IMR-90 (cell line): Measurements from ENCODE around the gene SS18L1. TPM values are rescaled to one million over a fixed set of nuclear protein-coding genes. Genes with fewer than 3 reads are reported as not detected.

Experiments
- ATAC-seq: fragments of 200-7000 bp; cut with Tn5 transposase; 2 replicates; pipeline ENCODE4 v1.9.1; 2020; ENCODE audit warnings: low read depth, mild to moderate bottlenecking, moderate library complexity
- BruUV-seq: library from RNA; stranded (reverse); fragments of 400-500 nt; replicated peaks from 2 replicates; lab custom pipeline; 2021; lab: Mats Ljungman, UMichigan
- CTCF ChIA-PET: fragments of 300-600 bp; formaldehyde crosslinking; extraction: SDS; loops from one replicate; lab custom pipeline; 2021; ENCODE audit warnings: antibody characterized with exemption; lab: Yijun Ruan, JAX
- POLR2A ChIA-PET: fragments of 300-600 bp; sonication (Branson Sonifier 250); formaldehyde crosslinking; loops from one replicate; lab custom pipeline; 2022; ENCODE audit warnings: antibody characterized with exemption; ENCODE audit not compliant: unreplicated experiment; lab: Charles Lee
- DNase-seq: peaks from one replicate; pipeline ENCODE4 v3.0.0; 2013
- H2AFZ ChIP-seq: replicated peaks from 2 replicates; pipeline ENCODE3; 2013; ENCODE audit warnings: low read length, mild to moderate bottlenecking; ENCODE audit not compliant: poor library complexity
- H2AK5ac ChIP-seq: 2 replicates; pipeline ENCODE4 v1.6.1; 2013; ENCODE audit warnings: low read depth, low read length, inconsistent platforms
- H2AK9ac ChIP-seq: replicated peaks from 2 replicates; pipeline ENCODE3; 2013; ENCODE audit warnings: mild to moderate bottlenecking, low read depth, low read length, moderate library complexity; ENCODE audit not compliant: poor library complexity
- H2BK120ac ChIP-seq: 2 replicates; pipeline ENCODE4 v1.6.1; 2013; ENCODE audit warnings: low read depth, low read length, inconsistent platforms
- H2BK15ac ChIP-seq: 3 replicates; pipeline ENCODE4 v1.6.1; 2013; ENCODE audit warnings: low read depth, low read length, inconsistent platforms
- H2BK20ac ChIP-seq: 2 replicates; pipeline ENCODE4 v1.6.1; 2013; ENCODE audit warnings: low read depth, mild to moderate bottlenecking, inconsistent platforms, low read length, moderate library complexity
- H2BK5ac ChIP-seq: 2 replicates; pipeline ENCODE4 v1.6.1; 2013; ENCODE audit warnings: mild to moderate bottlenecking, low read depth, low read length, inconsistent platforms; ENCODE audit not compliant: poor library complexity, severe bottlenecking
- H3K14ac ChIP-seq: replicated peaks from 2 replicates; pipeline ENCODE4 v1.6.1; 2013; ENCODE audit warnings: low read depth, low read length, inconsistent platforms
- H3K18ac ChIP-seq: 2 replicates; pipeline ENCODE4 v1.6.1; 2013; ENCODE audit warnings: low read depth, low read length, control low read depth
- H3K23ac ChIP-seq: 2 replicates; pipeline ENCODE4 v1.6.1; 2013; ENCODE audit warnings: low read depth, low read length, inconsistent platforms
- H3K27ac ChIP-seq: 2 replicates; pipeline ENCODE4 v1.5.1; 2013; ENCODE audit warnings: mild to moderate bottlenecking, control low read depth, low read length; ENCODE audit not compliant: insufficient read depth
- H3K27me3 ChIP-seq: 2 replicates; pipeline ENCODE4 v1.6.1; 2013; ENCODE audit warnings: low read length; ENCODE audit not compliant: control insufficient read depth, insufficient read depth
- H3K36me3 ChIP-seq: 2 replicates; pipeline ENCODE4 v1.6.1; 2013; ENCODE audit warnings: low read length, mixed read lengths; ENCODE audit not compliant: control insufficient read depth, insufficient read depth
- H3K4ac ChIP-seq: 2 replicates; pipeline ENCODE4 v1.6.1; 2013; ENCODE audit warnings: low read depth, low read length, inconsistent platforms
- H3K4me1 ChIP-seq: 2 replicates; pipeline ENCODE4 v1.6.1; 2013; ENCODE audit warnings: low read length, mixed read lengths; ENCODE audit not compliant: control insufficient read depth, insufficient read depth
- H3K4me2 ChIP-seq: 2 replicates; pipeline ENCODE4 v1.6.1; 2013; ENCODE audit warnings: low read depth, mild to moderate bottlenecking, control low read depth, low read length, moderate library complexity
- H3K4me3 ChIP-seq: 2 replicates; pipeline ENCODE4 v1.5.1; 2013; ENCODE audit warnings: low read depth, mild to moderate bottlenecking, control low read depth, low read length, moderate library complexity; ENCODE audit not compliant: insufficient read depth
- H3K56ac ChIP-seq: 2 replicates; pipeline ENCODE4 v1.6.1; 2013; ENCODE audit warnings: low read length, inconsistent platforms; ENCODE audit not compliant: insufficient read depth; ENCODE audit errors: extremely low read depth
- H3K79me1 ChIP-seq, 2 experiments: 2 replicates each; pipeline ENCODE4 v1.6.1; 2013; ENCODE audit warnings: low read length in 2 of 2, inconsistent platforms in 1 of 2, low read depth in 1 of 2
- H3K9ac ChIP-seq: 2 replicates; pipeline ENCODE4 v1.6.1; 2013; ENCODE audit warnings: low read depth, low read length, control low read depth
- H3K9me1 ChIP-seq: 2 replicates; pipeline ENCODE4 v1.6.1; 2013; ENCODE audit warnings: low read length, inconsistent platforms; ENCODE audit not compliant: insufficient read depth
- H3K9me3 ChIP-seq: 2 replicates; pipeline ENCODE4 v1.6.1; 2013; ENCODE audit warnings: low read length; ENCODE audit not compliant: control insufficient read depth, insufficient read depth
- H4K20me1 ChIP-seq: 2 replicates; pipeline ENCODE4 v1.6.1; 2013; ENCODE audit warnings: low read length, inconsistent platforms; ENCODE audit not compliant: insufficient read depth
- H4K5ac ChIP-seq: 2 replicates; pipeline ENCODE4 v1.6.1; 2013; ENCODE audit warnings: mild to moderate bottlenecking, low read depth, low read length, control low read depth
- H4K8ac ChIP-seq, 2 experiments: 2 replicates each; pipeline ENCODE4 v1.6.1; 2013; ENCODE audit warnings: low read depth in 2 of 2, low read length in 2 of 2, control low read depth in 1 of 2, inconsistent platforms in 1 of 2
- H4K91ac ChIP-seq: 2 replicates; pipeline ENCODE4 v1.6.1; 2013; ENCODE audit warnings: low read depth, low read length, inconsistent platforms; ENCODE audit not compliant: insufficient read depth
- BHLHE40 ChIP-seq: fragments of 150-350 bp; IDR thresholded peaks from 2 replicates; pipeline ENCODE4 v1.6.1; 2016; ENCODE audit warnings: mild to moderate bottlenecking, low read depth, low read length
- CEBPB ChIP-seq: IDR thresholded peaks from 2 replicates; pipeline ENCODE4 v1.6.1; 2012; ENCODE audit warnings: low read depth, low read length, improper control_type of control experiment
- CTCF ChIP-seq: conservative IDR thresholded peaks from 2 replicates; pipeline ENCODE4 v1.5.1; 2012; ENCODE audit warnings: mild to moderate bottlenecking, low read depth, low read length, improper control_type of control experiment
- FOS ChIP-seq: fragments of 150-350 bp; IDR thresholded peaks from 2 replicates; pipeline ENCODE4 v1.6.1; 2016; ENCODE audit warnings: low read depth, low read length
- MAFK ChIP-seq: IDR thresholded peaks from 2 replicates; pipeline ENCODE4 v1.6.1; 2012; ENCODE audit warnings: low read depth, low read length, improper control_type of control experiment
- NFE2L2 ChIP-seq: fragments of 150-350 bp; IDR thresholded peaks from 2 replicates; pipeline ENCODE4 v1.6.1; 2016; ENCODE audit warnings: low read depth, mild to moderate bottlenecking, low read length
- POLR2A ChIP-seq: IDR thresholded peaks from 2 replicates; pipeline ENCODE4 v1.6.1; 2012; ENCODE audit warnings: mild to moderate bottlenecking, low read depth, low read length
- RAD21 ChIP-seq: IDR thresholded peaks from 2 replicates; pipeline ENCODE4 v1.6.1; 2012; ENCODE audit warnings: low read length, improper control_type of control experiment
- RCOR1 ChIP-seq: IDR thresholded peaks from 2 replicates; pipeline ENCODE4 v1.6.1; 2012; ENCODE audit warnings: mild to moderate bottlenecking, low read length, improper control_type of control experiment; ENCODE audit not compliant: insufficient replicate concordance
- WGBS, 2 experiments: methylation state at CpG; one replicate each; pipeline versions ENCODE4 v1.1.5 to v1.1.7; 2013; ENCODE audit warnings: missing lambda C conversion rate in 2 of 2; ENCODE audit not compliant: insufficient read length in 1 of 2; ENCODE audit errors: extremely low coverage in 2 of 2; 5-methylcytosine and 5-hydroxymethylcytosine counted together
- dilution Hi-C: fragments of 300-500 bp; cut with HindIII; formaldehyde crosslinking; loops from one replicate; pipeline ENCODE4 v1.14.3; 2018; ENCODE audit warnings: low sequenced_read_pairs; ENCODE audit not compliant: unreplicated experiment
- in situ Hi-C: fragments of 300-500 bp; cut with MboI; formaldehyde crosslinking; loops from 3 replicates; pipeline ENCODE4 v1.14.3; 2019; ENCODE audit warnings: low sequenced_read_pairs, inconsistent platforms, mixed read lengths
- intact Hi-C: fragments of 100-400 bp; cut with micrococcal nuclease; formaldehyde crosslinking; loops from 2 replicates; pipeline ENCODE4 v1.10.0; 2022
- polyA plus RNA-seq, 3 experiments: library from polyadenylated mRNA; depleted of rRNA; stranded (reverse); fragments of >200 nt; gene quantifications; 2 replicates each; pipeline ENCODE4 v1.2.3, GENCODE V29; 2012; ENCODE audit warnings: low replicate concordance in 1 of 3
- total RNA-seq: library from RNA; depleted of rRNA; stranded (reverse); fragments of >200 nt; gene quantifications from 2 replicates; pipeline ENCODE4 v1.2.3, GENCODE V29; 2012
- TF ChIP-seq, protein P1 (sequence below): fragments of 150-350 bp; IDR thresholded peaks from 2 replicates; pipeline ENCODE4 v1.6.1; 2016; ENCODE audit warnings: low read depth, mild to moderate bottlenecking, low read length, moderate library complexity, borderline replicate concordance

The SS18L1 gene
- total and polyA plus RNA-seq, 2 of the 4 experiments (the other 2 are of a cell fraction): 8.1 to 12.2 TPM

DNA sequence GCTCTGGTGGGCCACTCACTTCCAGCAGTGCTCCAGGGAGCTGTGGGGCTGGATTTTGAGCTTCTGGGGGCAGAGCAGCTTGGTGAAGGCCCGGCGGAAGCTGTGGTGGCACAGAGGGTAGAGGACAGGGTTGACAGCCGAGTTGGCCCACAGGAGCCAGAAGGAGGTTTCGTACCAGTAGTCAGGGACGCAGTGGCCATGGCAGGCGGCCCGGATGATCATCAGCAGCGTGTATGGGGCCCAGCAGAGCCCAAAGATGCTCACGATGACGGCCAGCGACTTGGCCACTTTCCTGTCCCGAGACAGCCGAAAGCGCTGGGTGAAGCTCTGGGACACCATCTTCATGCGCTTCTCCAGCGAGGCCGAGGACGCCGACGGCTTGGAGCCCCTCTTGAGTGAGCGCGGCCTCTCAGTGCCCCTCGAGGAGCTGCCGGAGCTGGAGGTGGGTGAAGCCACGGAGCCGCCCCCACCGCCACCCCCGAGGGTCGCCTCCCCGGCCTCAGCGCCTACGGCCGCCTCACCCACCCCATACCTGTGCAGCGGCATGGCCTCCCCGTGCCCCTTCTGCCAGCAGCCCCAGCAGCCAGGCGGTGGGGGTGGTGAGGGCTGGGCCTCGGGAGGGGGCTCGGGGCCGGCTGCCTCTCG, 72.5 kb downstream of the SS18L1 start:
- ChIA-PET POLR2A (no interaction called here), CTCF (no interaction called here)
- no peak overlapping the region for H4K91ac ChIP-seq
- dilution Hi-C loops (no loop called here), intact Hi-C loops (no loop called here), in situ Hi-C loops (no loop called here)
- no peaks in the 10 kb centered on the region for H3K4me1 ChIP-seq
- no peak overlapping the region for H3K9ac ChIP-seq
- H3K9me1 ChIP-seq: no peaks in the 10 kb centered on the region
- H3K4ac ChIP-seq: no peak overlapping the region
- no peak overlapping the region for H2BK15ac ChIP-seq
- H4K8ac ChIP-seq: no peak overlapping the region
- no peak overlapping the region for H3K56ac ChIP-seq
- H3K14ac ChIP-seq: no peak overlapping the region
- no peak overlapping the region for H3K18ac ChIP-seq
- BruUV-seq: no TSS peak
- no peak overlapping the region for H3K4me3 ChIP-seq
- no peak overlapping the region for H2AK9ac ChIP-seq
- no peaks in the 10 kb centered on the region for H3K9me3 ChIP-seq
- TF ChIP-seq BHLHE40: no peak
- TF ChIP-seq, protein P1, sequence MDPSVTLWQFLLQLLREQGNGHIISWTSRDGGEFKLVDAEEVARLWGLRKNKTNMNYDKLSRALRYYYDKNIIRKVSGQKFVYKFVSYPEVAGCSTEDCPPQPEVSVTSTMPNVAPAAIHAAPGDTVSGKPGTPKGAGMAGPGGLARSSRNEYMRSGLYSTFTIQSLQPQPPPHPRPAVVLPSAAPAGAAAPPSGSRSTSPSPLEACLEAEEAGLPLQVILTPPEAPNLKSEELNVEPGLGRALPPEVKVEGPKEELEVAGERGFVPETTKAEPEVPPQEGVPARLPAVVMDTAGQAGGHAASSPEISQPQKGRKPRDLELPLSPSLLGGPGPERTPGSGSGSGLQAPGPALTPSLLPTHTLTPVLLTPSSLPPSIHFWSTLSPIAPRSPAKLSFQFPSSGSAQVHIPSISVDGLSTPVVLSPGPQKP: no peak
- TF ChIP-seq MAFK: no peak
- no peak for TF ChIP-seq NFE2L2
- no peak for TF ChIP-seq CEBPB
- no peak for TF ChIP-seq RCOR1
- TF ChIP-seq POLR2A: no peak
- no peak for TF ChIP-seq FOS
- TF ChIP-seq CTCF: no peak
- no peak for TF ChIP-seq RAD21
- peaks cover 67% of the 10 kb centered on the region for H3K27me3 ChIP-seq
- no peak overlapping the region for H3K4me2 ChIP-seq
- no peaks in the 10 kb centered on the region for H3K36me3 ChIP-seq
- ATAC-seq: no peak
- no peak overlapping the region for H3K23ac ChIP-seq
- H2AFZ ChIP-seq: no peak overlapping the region
- no peaks in the 10 kb centered on the region for H3K79me1 ChIP-seq
- H2AK5ac ChIP-seq: no peak overlapping the region
- 78% methylated on average over 22 of the region's 40 CpGs; no CpG with 5 or more reads in 1 of the 2 experiments for WGBS, 2 experiments
- H2BK20ac ChIP-seq: no peak overlapping the region
- H3K27ac ChIP-seq: no peak overlapping the region
- DNase-seq: no peak
- no peak overlapping the region for H2BK120ac ChIP-seq
- H4K5ac ChIP-seq: no peak overlapping the region
- H2BK5ac ChIP-seq: no peak overlapping the region
- H4K20me1 ChIP-seq: peaks cover 11% of the 10 kb centered on the region
